Large intestine (tissue), 3 donors: ENCODE data around the gene NEURL1B. TPM values are rescaled to one million over a fixed set of nuclear protein-coding genes. Genes with fewer than 3 reads are reported as not detected.

ENCODE experiments used
- DNase-seq, 2 donors: peaks; one replicate each; pipeline versions ENCODE4 v3.0.0 to v3.0.0-alpha.2; 2013
- H3K27ac ChIP-seq: one replicate; pipeline ENCODE4 v1.5.1; 2013; ENCODE audit warnings: low read length
- H3K27me3 ChIP-seq: 2 replicates; pipeline ENCODE4 v1.6.1; 2013; ENCODE audit warnings: low read length; ENCODE audit not compliant: control insufficient read depth, insufficient read depth
- H3K36me3 ChIP-seq: 2 replicates; pipeline ENCODE4 v1.6.1; 2013; ENCODE audit warnings: low read length; ENCODE audit not compliant: control insufficient read depth, insufficient read depth
- H3K4me1 ChIP-seq: one replicate; pipeline ENCODE4 v1.6.1; 2013; ENCODE audit warnings: low read length; ENCODE audit not compliant: control insufficient read depth, insufficient read depth
- H3K4me3 ChIP-seq: one replicate; pipeline ENCODE4 v1.5.1; 2013; ENCODE audit warnings: low read length
- H3K9me3 ChIP-seq: one replicate; pipeline ENCODE4 v1.6.1; 2013; ENCODE audit warnings: mild to moderate bottlenecking, low read depth, low read length, moderate library complexity; ENCODE audit not compliant: control insufficient read depth
- WGBS: methylation state at CpG from one replicate; pipeline ENCODE4 v1.1.5; 2013; ENCODE audit warnings: low lambda C conversion rate; ENCODE audit not compliant: insufficient coverage; 5-methylcytosine and 5-hydroxymethylcytosine counted together
- polyA plus RNA-seq: library from polyadenylated mRNA; unstranded; fragments of 120-200 nt; gene quantifications from one replicate; pipeline ENCODE4 v1.2.1, GENCODE V29; 2013

The NEURL1B gene
- polyA plus RNA-seq, 1 donor = 13.5 TPM

- 80% methylated on average over 1 of the region's 6 CpGs for WGBS
These were observed 33.8 kb upstream of the NEURL1B start for GRCh38 chr5:172607213-172607793.

GRCh38 chr5:172608773-172609172 is 32.3 kb upstream of the NEURL1B start:
- Histone ChIP-seq H3K36me3 (no peaks in the 10 kb centered on the region), H3K4me3 (no peak overlapping the region), H3K4me1 (peaks cover 9% of the 10 kb centered on the region), H3K9me3 (no peaks in the 10 kb centered on the region), H3K27ac (no peak overlapping the region), H3K27me3 (no peaks in the 10 kb centered on the region)
- no peak for DNase-seq
- WGBS = no CpG with 5 or more reads among the region's 3 CpGs

More at GRCh38 chr5:172607213-172607793, 33.8 kb upstream of the NEURL1B start:
- peaks cover 18% of the 10 kb centered on the region for H3K4me1 ChIP-seq
- no peaks in the 10 kb centered on the region for H3K9me3 ChIP-seq
- H3K36me3 ChIP-seq = no peaks in the 10 kb centered on the region
- no peak for DNase-seq
- no peak overlapping the region for H3K27ac ChIP-seq
- no peak overlapping the region for H3K4me3 ChIP-seq
- no peaks in the 10 kb centered on the region for H3K27me3 ChIP-seq

- 80% methylated on average over 1 of the region's 6 CpGs for WGBS
- Histone ChIP-seq H3K9me3 (no peaks in the 10 kb centered on the region), H3K4me1 (peaks cover 8% of the 10 kb centered on the region), H3K27me3 (no peaks in the 10 kb centered on the region), H3K27ac (no peak overlapping the region), H3K36me3 (no peaks in the 10 kb centered on the region), H3K4me3 (no peak overlapping the region)
- DNase-seq = no peak
These were observed 30.4 kb upstream of the NEURL1B start for GRCh38 chr5:172610643-172611042.

GRCh38 chr5:172611913-172612312 is 29.1 kb upstream of the NEURL1B start:
- no peak overlapping the region for H3K4me3 ChIP-seq
- no peaks in the 10 kb centered on the region for H3K36me3 ChIP-seq
- no peaks in the 10 kb centered on the region for H3K27me3 ChIP-seq
- H3K27ac ChIP-seq = no peak overlapping the region
- H3K4me1 ChIP-seq = peaks cover 8% of the 10 kb centered on the region
- no peak for DNase-seq
- no CpG with 5 or more reads among the region's 8 CpGs for WGBS
- no peaks in the 10 kb centered on the region for H3K9me3 ChIP-seq

GRCh38 chr5:172612771-172613170 is 28.3 kb upstream of the NEURL1B start:
- Histone ChIP-seq H3K9me3 (no peaks in the 10 kb centered on the region), H3K27ac (no peak overlapping the region), H3K27me3 (no peaks in the 10 kb centered on the region), H3K4me3 (no peak overlapping the region), H3K4me1 (peaks cover 8% of the 10 kb centered on the region), H3K36me3 (no peaks in the 10 kb centered on the region)
- DNase-seq = no peak
- WGBS = no CpG with 5 or more reads among the region's 4 CpGs

- Histone ChIP-seq H3K9me3 (no peaks in the 10 kb centered on the region), H3K4me3 (no peak overlapping the region), H3K27ac (no peak overlapping the region), H3K27me3 (no peaks in the 10 kb centered on the region), H3K4me1 (peaks cover 8% of the 10 kb centered on the region), H3K36me3 (no peaks in the 10 kb centered on the region)
- no CpG with 5 or more reads among the region's 5 CpGs for WGBS
- no peak for DNase-seq
These were observed 24.9 kb upstream of the NEURL1B start for GRCh38 chr5:172616136-172616535.

- H3K36me3 ChIP-seq = no peaks in the 10 kb centered on the region
- WGBS = 96% methylated on average over 3 of the region's 16 CpGs
- peaks cover 7% of the 10 kb centered on the region for H3K4me1 ChIP-seq
- H3K27ac ChIP-seq = no peak overlapping the region
- DNase-seq = no peak
- no peak overlapping the region for H3K4me3 ChIP-seq
- no peaks in the 10 kb centered on the region for H3K27me3 ChIP-seq
- H3K9me3 ChIP-seq = no peaks in the 10 kb centered on the region
These were observed 24.3 kb upstream of the NEURL1B start for GRCh38 chr5:172616730-172617129.

- Histone ChIP-seq H3K36me3 (no peaks in the 10 kb centered on the region), H3K4me3 (no peak overlapping the region), H3K9me3 (no peaks in the 10 kb centered on the region), H3K27ac (no peak overlapping the region), H3K4me1 (peaks cover 9% of the 10 kb centered on the region), H3K27me3 (no peaks in the 10 kb centered on the region)
- WGBS = no CpG with 5 or more reads among the region's 26 CpGs
- no peak for DNase-seq
These were observed 23.2 kb upstream of the NEURL1B start for GRCh38 chr5:172617817-172618216.

GRCh38 chr5:172618574-172619365 is 22.3 kb upstream of the NEURL1B start:
- H3K4me1 ChIP-seq = peaks cover 19% of the 10 kb centered on the region
- H3K27ac ChIP-seq = no peak overlapping the region
- no peaks in the 10 kb centered on the region for H3K27me3 ChIP-seq
- no peaks in the 10 kb centered on the region for H3K9me3 ChIP-seq
- no CpG with 5 or more reads among the region's 12 CpGs for WGBS
- no peak overlapping the region for H3K4me3 ChIP-seq
- no peak for DNase-seq
- H3K36me3 ChIP-seq = no peaks in the 10 kb centered on the region

GRCh38 chr5:172620506-172620905 is 20.6 kb upstream of the NEURL1B start:
- no peak overlapping the region for H3K27ac ChIP-seq
- WGBS = no CpG with 5 or more reads among the region's 6 CpGs

More at GRCh38 chr5:172620506-172620905, 20.6 kb upstream of the NEURL1B start:
- Histone ChIP-seq H3K4me3 (no peak overlapping the region), H3K27me3 (no peaks in the 10 kb centered on the region), H3K9me3 (no peaks in the 10 kb centered on the region), H3K4me1 (peaks cover 28% of the 10 kb centered on the region), H3K36me3 (no peaks in the 10 kb centered on the region)
- no peak for DNase-seq
